NCI-H446 treated with DMSO at 0.1 percent for 48 hours (cell line): ENCODE data around the gene TSPAN13.
"Not testable (repeated sequence)": the region's sequence is repeated elsewhere in the genome, so short reads cannot be mapped to it uniquely, and the experiment has no call there.

Source experiments
- DNase-seq: peaks from one replicate; lab custom pipeline; 2025; lab: John Stamatoyannopoulos, UW

TSPAN13 gene

DNA sequence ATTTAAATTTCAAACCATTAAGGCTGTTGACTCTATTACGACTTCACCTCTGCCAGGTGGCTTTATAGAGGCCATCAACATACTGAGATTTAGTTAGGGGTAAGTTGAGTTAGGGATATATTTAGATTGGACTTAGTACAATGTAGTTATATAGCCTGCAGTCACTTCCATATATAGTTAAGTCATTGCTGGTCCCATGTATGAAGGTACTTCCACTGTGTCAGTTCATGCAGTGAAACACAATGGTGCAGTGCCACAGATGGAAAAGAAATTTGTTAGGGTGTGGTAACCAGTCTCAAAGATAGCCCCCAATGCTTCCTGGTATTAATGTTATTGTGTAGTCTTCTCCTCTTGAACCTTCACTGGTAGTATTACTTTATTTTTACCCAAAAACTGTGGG lies 12.6 kb upstream of the TSPAN13 start:
- DNase-seq = no peak

DNA sequence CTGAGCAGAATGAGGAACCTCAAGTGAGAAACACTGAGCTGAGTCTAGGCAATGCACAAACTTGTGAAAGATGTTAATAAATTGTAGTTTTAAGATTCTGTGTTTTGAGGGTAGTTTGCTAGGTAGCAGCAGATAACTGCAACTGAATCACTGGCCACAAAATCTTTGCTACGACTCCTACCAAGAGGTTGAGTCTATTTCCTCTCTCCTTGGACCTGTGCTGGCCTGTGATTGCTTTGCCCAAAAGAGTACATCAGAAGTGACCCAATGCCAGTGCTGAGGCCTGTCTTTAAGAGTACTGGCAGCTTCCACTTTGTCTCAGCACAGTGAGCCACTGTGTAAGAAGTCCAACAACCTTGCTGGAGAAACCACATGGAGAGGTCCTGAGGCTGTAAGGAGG lies 11.9 kb upstream of the TSPAN13 start:
- no peak for DNase-seq

DNA sequence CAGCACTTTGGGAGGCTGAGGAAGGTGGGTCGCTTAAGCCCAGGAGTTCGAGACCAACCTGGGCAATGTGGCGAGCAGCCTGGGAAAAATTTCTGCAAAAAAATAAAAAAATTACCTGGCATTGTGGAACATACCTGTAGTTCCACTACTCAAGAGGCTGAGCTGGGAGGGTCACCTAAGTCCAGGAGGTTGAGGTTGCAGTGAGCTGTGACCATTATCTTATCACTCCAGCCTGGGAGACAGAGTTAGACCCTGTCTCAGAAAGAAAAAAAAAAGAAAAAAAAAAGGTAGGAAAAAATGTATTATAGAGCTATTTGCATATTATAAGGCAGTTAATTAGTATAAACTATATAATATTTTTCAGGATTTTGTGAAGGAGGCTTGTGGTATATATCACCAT lies 11.0 kb upstream of the TSPAN13 start:
- DNase-seq = no peak

DNA sequence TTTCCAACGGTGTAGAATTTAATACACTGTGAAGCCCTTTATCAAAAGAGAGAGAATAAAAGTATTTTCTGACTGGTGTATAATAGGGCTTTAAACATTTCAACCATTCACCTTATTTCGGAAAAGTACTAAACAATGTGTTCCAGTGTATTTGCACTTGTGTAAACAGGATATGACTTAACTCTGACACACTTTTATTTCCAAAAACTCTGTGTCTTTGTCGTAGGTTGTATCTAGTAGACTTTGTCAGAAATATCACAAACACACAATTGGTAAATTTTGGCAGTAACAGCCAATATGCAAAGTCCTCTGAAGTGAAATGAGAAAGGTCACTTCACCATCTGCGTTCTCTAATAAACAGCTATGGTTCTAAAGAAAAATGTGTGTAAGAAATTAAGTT lies 10.3 kb upstream of the TSPAN13 start:
- no peak for DNase-seq

DNA sequence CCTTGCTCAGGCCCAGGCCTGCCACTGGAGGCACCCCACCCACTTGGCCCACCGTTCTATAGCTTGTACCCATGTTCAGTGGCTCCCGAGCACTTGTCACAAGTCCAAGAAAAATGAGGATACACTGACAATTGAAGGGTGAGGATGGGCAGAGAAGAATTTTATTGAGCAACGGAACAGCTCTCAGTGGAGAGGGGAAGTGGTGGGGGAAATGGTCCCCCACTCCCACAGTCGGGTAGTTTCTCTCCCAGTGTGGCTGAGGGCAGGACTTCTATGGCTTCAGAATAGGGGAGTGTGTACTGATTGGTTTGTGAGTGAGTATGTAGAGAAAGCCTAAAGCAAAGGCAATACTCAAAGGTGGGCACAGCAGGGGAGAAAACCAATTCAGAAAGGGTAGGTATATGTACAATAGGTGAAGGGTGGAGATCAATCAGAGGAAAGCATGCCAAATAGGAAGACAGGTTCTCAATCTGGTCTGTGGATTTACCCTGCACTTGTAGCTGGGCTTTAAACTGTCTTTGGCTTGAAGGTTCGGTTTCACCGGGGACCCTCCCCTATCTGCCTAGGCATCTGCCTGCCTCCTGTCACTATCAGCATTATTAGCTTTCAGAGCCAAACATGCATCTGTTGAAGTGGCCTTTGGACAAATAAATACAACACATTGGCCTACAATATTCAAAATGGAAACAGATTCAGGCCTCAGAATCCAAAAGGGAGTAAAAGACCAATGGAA lies 8.9 kb upstream of the TSPAN13 start:
- no peak for DNase-seq

- no peak for DNase-seq
Observed at GRCh38 chr7:16745645-16746044, 7.9 kb upstream of the TSPAN13 start.

- DNase-seq = no peak
Observed at GRCh38 chr7:16747102-16747501, 6.5 kb upstream of the TSPAN13 start.

- no peak for DNase-seq
Observed at GRCh38 chr7:16753932-16754855, 639 bp downstream of the TSPAN13 start.

GRCh38 chr7:16754856-16755317 lies 1.3 kb downstream of the TSPAN13 start:
- DNase-seq = no peak

- DNase-seq = no peak
Observed at GRCh38 chr7:16755397-16755796, 1.8 kb downstream of the TSPAN13 start.

DNA sequence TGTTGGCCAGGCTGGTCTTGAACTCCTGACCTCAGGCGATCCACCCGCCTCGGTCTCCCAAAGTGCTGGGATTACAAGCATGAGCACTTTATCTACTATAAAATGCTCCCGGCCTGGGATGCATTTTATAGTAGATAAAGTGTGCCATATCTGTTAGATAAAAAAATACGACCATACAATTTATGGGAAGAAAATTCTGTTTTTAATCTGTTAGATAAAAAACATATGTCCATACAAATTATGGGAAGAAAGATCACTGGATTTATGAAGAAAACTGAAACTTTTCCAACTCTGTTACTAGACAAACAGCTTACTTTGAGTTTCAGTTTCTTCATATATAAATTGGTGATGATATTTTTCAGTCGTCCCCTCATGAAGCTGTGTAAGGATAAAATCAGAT lies 4.5 kb downstream of the TSPAN13 start:
- DNase-seq = no peak

DNA sequence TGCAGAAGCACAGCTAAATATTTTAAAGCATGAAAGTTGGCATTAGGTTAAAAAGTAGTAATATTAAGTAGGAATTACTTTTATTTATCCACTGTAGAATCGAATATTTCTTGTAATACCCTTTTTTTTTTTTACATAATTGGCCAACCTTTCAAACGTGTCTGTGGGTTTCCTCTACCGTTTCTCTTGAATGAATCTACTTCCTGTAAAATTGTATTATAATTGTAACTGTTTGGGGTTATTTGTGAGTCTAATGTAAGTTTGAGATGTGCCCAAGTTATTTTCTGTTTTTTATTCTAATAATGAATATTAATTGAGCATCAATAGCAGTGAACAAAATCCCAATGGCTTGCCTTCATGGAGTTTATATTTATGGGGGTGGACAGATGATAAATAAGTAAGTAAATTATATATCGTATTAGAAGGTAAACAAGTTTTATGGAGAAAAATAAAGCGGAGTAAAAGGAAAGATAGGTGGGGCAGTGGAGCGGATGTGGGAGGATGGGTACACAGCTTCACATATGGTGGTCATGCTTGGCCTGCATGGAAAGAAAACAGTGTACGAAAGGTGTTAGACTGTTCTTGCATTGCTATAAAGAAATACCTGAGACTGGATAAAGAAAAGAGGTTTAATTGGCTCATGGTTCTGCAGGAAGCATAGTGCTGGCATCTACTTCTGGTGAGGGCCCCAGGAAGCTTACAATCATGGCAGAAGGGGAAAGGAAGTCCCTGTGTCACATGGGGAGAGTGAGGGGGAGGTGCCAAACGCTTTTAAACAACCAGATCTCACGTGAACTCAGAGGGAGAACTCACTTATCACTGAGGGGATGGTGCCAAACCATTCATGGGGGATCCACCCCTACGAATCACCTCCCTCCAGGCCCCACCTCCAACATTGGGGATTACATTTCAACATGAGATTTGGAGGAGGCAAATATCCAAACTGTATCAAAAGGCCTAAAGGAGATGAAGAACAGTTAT lies 5.4 kb downstream of the TSPAN13 start:
- no peak for DNase-seq

DNA sequence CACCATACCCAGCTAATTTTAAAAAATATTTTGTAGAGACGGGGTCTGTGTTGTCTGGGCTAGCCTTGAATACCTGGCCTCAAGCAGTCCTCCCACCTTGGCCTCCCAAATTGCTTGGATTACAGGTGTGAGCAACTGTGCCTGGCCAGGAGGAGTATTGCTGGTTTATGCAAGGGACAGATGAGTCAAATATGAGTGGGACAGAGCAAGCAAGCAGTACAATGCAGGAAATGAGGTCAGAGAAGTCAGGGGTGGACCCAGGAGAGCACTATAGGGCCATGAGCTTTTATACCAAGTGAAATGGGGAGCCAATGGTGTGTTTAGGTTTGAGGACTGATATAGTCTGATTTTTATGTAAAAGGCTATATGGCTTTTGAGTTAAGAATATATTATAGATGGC lies 6.3 kb downstream of the TSPAN13 start:
- DNase-seq = no peak

DNA sequence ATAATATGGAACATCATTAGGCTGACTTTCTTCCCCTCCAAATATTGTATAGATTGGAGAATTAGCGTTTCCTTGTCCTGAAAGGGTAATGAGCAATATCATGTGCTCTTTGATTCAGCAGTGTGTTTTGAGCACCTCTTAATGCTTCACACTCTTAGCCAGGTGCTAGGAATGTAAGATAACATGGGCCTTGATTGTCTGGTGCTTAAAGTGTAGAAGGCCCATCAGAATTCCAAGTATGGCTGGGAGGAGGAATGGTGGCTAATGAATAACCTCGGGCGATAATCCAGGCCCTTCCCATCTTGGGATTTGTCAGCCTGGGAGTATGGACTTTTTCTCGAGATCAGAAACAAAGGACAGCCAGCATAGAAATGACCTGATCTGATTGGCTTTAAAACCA lies 8.6 kb downstream of the TSPAN13 start:
- DNase-seq = no peak

DNA sequence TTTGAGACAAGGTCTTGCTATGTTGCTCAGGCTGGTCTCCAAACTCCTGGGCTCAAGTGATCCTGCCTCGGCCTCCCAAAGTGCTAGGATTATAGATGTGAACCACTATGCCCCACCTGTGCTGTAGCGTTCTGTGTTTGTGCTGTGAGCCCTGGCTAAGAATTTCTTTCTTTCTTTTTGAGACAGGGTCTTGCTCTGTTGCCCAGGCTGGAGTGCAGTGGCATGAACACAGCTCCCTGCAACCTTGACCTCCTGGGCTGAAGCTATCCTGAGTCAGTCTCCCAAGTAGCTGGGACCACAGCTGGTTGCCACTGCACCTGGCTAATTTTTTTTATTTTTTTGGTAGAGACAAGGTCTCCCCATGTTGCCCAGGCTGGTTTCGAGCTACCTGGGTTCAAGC lies 11.4 kb downstream of the TSPAN13 start:
- no peak for DNase-seq

DNA sequence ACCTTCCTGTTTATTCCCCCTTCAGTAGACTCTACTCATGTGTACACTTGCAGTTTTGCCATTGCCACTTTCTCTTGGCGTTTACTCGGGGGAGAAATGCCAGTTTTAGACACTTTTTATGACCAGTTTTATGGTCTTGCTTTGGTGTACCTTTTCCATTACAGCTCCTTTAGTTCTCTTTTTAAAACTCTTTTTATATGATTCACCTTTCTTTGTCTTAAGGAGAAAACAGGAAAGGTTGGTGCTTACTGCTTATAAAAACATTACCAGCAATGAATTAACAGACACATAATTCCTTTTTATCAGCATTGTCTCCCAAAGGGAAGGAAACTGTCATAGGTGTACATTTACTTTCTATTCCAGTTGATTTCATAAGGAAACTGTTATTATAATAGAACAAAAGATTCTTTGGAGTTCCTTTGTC lies 11.9 kb downstream of the TSPAN13 start:
- no peak for DNase-seq

GRCh38 chr7:16769994-16770393 lies 16.4 kb downstream of the TSPAN13 start:
- DNase-seq = not testable (repeated sequence)

DNA sequence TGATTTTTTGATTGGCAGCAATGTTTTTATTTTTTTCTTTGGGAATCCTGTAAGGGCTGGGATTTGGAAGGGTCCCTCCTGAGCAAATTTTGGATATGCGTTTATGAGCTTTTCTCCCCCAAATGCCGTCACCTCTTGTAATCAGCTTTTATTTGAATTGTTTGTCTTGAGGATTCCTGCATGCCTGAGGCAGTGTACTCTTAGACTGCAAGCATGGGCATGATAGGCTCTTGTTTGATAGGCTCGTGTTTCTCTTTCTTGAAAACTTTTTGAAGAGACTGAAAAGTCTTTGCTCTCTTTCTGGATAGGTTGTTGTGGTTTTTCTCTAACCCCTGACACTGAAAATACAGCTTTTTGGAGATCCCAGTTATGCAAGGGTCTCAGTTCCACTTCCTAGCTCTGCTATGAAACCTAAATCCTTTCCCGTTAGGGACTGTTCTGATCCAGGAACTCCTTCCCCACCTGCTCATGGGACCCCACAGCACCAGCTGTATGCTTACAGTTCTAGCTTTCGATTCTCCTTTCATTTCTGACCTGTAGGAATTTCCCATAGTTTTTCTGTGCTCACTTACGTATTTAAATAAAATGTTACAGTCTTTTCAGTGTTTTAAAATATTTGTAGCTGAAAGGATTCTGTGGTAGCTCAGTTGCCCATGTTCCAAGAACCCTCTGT lies 17.2 kb downstream of the TSPAN13 start:
- DNase-seq = no peak

DNA sequence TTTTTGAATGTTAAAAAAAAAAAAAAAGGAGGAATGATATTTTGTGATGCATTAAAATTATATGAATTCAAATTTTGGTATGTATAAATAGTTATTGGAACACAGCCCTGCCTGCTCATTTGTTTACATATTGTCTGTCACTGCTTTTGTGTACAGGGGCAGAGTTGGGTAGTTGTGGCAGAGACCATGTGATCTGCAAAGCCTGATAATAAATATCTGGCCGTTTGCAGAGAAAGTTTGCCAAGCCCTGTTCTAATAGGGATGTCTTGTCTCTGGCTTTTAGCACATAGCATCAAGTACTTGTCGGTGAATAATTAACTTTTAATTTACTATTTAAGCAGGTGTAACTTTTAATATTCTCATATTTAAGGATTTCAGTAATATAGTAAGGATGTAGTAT lies 19.8 kb downstream of the TSPAN13 start:
- DNase-seq = no peak

GRCh38 chr7:16773884-16774283 lies 20.3 kb downstream of the TSPAN13 start:
- no peak for DNase-seq

- no peak for DNase-seq
Observed at GRCh38 chr7:16774294-16774693, 20.7 kb downstream of the TSPAN13 start.
